HG02678 (cell line): Measurements from ENCODE around the gene POU2F1.

Source experiments
- ATAC-seq: cut with Tn5 transposase; IDR thresholded peaks from one replicate; pipeline ENCODE4 v1.9.1; 2021; ENCODE audit warnings: mild to moderate bottlenecking, moderate library complexity; ENCODE audit not compliant: unreplicated experiment

Gene POU2F1

DNA sequence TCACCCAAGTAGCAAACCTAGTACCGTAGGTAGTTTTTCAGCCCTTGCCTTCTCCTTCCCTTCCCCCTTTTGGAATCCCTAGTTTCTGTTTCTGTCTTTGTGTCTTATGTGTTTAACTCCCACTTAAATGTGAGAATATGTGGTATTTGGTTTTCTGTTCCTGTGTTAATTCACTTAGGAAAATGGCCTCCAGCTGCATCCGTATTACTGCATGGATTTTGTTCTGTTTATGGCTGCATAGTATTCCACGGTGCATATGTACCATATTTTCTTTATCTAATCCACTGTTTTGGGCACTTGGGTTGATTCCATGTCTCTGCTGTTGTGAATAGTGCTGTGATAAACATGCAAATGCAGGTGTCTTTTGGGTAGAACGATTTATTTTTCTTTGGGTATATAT lies 138.6 kb downstream of the POU2F1 start:
- no peak for ATAC-seq

DNA sequence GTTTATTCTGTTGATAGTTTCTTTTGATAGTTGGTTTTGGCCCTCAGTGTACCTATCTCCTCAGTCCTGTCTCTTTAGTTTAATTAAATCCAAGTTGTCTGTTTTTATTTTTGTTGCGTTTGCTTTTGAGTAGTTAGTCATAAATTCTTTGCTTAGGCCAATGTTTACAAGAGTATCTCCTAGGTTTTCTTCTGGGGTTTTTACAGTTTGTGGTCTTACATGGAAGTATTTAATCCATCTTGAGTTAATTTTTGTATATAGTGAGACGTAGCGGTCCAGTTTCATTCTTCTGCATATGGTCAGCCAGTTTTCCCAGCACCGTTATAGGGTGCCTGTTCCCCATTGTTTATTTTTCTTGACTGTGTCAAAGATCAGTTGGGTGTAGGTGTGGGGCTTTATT lies 139.4 kb downstream of the POU2F1 start:
- ATAC-seq: no peak

DNA sequence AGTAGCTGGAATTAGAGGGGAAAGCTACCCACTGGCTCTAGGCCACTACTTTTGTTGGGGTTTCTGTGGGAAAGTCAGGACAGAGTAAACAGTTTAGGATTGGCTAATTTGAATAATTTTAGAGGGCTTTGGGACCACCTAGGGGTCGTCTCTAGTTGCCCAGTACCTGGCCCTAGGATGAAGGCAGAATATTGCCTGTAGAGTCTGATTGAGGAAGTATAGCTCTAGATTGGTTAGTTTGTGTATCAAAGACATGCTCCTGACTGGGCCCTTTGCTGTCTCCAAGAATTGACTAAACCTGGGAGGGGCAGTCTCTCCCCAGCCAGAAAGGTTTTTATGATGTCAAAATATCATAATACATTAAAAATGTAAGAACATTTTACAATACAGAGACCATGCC lies 142.0 kb downstream of the POU2F1 start:
- no peak for ATAC-seq

DNA sequence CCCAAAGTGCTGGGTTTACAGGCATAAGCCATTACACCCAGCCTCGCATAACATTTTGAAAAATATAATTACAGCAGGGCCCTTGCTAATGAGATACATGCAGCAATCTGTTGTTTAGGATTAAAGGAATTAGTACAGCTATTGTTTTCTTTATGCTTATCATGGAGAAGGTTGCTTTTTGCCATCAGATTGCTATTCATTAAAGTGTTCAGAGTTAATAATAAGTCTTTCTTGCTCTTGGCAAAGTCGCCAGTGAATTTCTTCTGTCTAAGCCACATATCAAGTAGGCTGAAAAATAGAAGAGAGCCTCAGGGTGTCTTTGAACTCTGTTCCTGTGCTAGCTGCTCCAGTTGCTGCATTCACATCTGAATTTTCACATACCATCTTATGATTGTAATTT lies 144.1 kb downstream of the POU2F1 start:
- ATAC-seq: no peak

DNA sequence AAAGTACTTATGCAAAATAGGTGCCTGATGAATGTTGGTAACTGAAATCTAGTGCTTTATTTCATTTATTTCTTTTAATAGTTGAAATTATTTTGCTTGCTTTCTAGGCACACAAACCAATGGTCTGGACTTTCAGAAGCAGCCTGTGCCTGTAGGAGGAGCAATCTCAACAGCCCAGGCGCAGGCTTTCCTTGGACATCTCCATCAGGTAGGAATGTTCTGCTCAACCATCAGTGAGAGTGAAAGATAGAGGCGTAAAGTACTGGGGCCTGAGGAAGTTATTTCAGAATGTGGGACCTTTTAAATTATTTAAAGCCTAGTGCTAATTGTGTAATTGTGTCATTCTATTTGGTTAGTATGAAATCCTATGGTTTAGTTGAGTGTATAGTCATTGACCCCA lies 144.7 kb downstream of the POU2F1 start:
- ATAC-seq: no peak

GRCh38 chr1:167367705-167368104 lies 147.0 kb downstream of the POU2F1 start:
- ATAC-seq: no peak

DNA sequence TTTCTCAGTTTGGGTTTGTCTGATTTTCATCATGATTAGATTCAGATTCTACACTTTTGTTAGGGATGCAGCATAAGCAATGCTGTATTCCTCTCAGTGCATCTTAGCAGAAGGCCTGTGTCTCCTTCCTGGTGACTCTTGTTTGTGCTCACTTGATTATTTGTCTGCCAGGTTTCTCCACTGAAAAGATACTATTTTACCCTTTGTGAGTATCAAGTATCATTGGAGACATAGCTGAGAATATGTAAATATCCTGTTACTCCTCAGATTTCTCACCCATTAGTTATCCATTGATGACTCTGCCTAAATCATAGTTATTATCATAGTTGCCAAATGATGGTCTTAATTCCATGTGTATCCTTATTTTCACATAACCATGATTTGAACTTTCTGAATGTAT lies 148.5 kb downstream of the POU2F1 start:
- ATAC-seq: no peak

DNA sequence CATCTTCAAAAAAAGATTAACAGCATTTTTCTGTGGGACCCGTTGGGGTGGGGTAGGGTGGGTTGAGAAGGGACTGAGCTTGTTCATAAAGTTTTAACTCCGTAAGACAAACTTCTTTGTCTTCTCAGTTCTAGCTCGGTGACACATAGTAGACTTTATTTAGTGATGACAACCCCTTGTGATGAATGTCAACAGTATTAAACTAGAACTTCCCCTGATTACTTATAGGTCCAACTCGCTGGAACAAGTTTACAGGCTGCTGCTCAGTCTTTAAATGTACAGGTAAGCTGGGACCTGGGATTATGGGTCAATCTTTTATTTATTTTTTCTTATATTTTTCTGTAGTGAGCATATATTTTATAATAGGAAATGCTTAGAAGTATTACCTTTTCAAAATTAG lies 149.2 kb downstream of the POU2F1 start:
- no peak for ATAC-seq

- no peak for ATAC-seq
Measured at GRCh38 chr1:167371030-167371429, 150.3 kb downstream of the POU2F1 start.

DNA sequence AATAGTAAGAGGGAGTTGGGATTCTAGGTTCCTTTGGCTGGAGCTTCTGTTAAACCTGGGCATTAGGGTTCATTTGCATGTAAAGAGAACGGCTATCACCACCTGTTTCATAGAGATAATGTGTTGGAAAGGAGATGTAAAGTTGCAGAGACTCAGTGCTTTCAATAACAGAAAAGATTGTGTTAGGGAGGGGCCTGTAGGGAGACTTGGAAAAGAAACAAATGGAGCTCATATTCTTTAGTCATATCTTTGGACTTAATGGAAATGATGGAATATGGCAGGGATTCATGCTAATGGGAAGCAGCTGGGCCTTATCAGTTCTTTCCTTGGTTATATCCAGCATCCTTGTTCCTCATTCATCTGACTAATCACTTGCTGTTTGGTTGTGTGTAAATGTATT lies 152.7 kb downstream of the POU2F1 start:
- no peak for ATAC-seq

GRCh38 chr1:167373986-167374385 lies 153.3 kb downstream of the POU2F1 start:
- ATAC-seq: no peak

DNA sequence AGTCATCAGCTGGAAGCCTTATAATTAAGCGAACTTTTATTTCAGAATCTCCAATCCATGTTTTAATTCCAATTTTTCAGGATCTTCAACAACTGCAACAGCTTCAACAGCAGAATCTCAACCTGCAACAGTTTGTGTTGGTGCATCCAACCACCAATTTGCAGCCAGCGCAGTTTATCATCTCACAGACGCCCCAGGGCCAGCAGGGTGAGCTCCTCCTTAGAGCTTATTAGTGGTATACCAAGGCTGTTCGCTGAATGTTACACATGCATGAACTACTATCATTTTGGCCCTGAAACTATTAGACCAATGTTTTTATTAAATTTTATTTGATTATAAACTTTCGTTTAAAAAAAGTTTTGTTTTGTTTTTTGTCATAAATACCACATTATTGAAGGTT lies 155.3 kb downstream of the POU2F1 start:
- ATAC-seq: no peak

DNA sequence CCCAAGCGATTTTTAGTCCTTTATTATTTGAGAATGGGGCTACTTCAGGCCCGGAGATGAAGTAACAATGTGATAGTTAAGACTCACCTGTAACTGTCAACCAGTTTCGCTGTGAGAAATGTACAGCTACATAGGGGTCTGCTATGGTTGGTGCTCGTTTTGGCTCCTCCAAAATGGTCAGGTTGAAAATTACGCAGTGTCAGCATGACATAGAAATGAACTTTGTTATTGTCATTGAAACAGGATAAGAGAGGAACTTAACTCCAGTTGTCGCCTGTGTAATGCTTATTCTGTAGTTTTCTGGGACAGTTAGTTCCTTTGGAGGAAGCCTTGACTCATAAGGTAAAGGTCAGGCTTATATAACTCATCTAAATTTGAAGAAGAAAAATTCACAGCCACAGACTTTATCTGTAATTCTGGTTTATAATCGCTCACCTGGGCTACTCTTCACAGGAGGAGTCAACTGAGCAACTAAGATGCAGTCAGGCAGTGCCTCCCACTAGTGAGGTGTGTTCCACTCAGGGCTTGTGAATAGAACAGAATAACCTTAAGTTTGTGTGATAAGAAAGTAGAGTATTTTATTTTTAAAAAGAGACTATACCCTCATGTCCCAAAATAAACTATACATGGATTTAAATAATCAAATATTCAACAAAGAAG lies 166.7 kb downstream of the POU2F1 start:
- no peak for ATAC-seq

DNA sequence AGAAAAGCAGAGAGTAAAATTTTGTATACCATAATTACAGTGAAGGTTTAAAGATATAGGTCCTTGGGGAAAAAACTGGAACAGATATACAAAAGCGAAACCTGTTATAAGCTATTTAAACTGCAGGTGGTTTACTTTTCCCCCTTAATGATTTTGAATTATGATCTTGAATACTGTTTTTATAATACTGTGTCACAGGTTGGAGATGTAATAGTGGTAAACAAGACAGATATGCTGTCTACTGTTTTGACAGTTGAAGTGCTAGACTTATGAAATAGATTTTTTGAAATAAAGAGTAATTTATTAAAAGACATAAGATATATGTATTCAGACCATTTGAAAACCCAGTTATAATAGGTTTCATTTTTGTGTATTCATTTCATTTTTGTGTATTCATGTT lies 168.3 kb downstream of the POU2F1 start:
- ATAC-seq: no peak

GRCh38 chr1:167392200-167392696 lies 171.6 kb downstream of the POU2F1 start:
- ATAC-seq: no peak

DNA sequence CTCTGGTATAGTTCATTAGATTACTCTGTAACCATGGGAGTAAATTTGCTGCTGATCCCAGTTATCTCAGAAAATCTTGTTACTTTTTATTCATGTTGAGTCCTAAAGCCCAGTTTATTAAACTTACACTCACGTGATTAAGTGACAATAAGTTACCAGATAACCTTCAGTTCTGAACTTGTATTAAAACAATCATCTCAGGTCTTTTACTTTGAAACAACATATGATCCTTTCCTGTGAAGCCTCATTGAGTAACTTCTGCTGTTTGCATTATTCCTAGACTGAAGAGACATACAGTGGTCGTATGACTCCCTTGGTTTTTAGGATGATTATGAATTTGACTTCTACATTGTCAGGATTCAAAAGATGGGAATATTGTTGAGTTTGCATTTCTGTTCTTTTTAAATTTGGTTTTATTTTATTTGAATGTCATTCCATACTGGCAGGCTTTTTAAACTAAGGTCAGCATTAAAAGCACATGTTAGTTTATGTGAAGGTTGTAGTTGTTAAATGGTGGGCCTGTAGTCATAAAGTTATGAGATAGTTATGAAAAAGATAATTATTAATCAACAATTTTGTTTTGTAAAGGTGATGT lies 179.8 kb downstream of the POU2F1 start:
- no peak for ATAC-seq

GRCh38 chr1:167401260-167401873 lies 180.7 kb downstream of the POU2F1 start:
- no peak for ATAC-seq

DNA sequence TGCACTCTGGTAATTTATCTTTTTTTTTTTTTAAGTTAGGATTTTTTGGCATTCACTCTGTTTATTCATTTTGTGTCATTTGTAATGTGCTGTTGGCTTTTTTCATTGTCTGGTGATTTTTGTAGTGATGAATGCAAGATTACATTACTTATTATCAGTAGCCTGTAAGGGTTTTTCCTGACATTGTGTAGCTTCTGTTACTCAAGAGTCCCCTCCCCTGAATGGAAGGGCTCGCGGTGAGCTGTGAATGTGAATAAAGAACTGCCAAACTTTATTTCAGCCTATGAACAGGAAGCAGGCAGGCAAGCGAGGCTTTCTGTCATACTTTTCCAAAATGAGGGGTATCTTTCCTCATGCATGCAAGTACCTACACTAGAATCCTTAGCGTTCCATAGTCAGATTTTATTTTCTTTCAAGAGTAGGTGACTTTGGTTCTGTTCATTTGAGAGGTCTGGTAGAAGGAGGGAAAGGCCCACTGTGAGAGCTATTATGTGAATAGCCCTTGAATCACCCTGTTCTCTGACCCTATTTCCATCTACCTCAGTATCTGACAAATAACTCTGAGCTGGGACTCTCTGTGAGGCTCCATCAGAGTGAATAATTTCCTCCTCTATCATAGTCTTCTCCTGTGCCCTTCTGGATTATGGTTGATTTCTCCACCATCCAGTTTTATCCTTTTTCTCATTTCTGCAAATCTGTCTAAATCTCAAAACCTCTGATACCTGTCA lies 183.6 kb downstream of the POU2F1 start:
- ATAC-seq: no peak

DNA sequence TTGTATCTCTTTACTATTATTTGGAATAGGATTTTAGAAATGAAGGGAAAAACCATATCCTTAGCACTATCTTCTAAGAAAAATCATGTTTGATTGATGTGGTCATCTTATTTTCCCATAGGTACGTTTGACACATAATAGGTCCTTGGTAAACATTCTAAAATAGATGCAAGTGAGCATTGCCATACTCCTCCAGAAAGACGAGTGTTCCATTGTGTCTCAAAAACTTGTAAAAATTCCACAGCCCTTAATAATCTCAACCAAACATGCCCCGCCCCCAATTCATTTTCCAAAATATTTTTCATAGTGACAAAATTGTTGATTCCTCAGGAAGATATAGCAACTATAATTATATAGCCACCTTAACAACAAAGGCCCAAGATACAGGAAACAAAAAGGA lies 184.2 kb downstream of the POU2F1 start:
- ATAC-seq: no peak

GRCh38 chr1:167408355-167408754 lies 187.7 kb downstream of the POU2F1 start:
- no peak for ATAC-seq

DNA sequence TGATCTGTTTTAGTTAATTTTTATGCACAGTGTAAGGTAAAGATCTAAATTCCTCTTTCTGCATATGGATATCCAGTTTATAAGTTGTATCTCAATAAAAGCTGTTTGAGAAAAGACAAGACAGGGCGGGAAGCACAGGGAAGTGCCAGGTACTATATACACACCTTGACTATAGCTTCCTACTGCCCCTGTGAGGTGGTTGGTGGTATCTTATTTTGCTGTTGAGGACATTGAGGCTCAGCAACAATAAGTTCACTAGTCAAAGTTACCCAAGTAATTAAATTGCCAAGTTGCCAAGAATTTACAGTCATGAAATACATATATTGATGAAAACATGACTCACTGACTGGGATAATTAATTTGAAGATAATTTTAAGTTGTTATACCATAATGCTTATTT lies 188.5 kb downstream of the POU2F1 start:
- no peak for ATAC-seq

GRCh38 chr1:167412072-167412471 lies 191.4 kb downstream of the POU2F1 start:
- ATAC-seq: no peak
